HG03457 (cell line): ENCODE data around the gene DERA.
A peak's percentile ranks its signal among the peaks of the same experiment; 100 is the strongest.
"Not testable (repeated sequence)": the region's sequence is repeated elsewhere in the genome, so short reads cannot be mapped to it uniquely, and the experiment has no call there.

Experiments
- ATAC-seq: cut with Tn5 transposase; IDR thresholded peaks from one replicate; pipeline ENCODE4 v1.9.1; 2021; ENCODE audit warnings: moderate number of reproducible peaks; ENCODE audit not compliant: unreplicated experiment

DERA gene

DNA sequence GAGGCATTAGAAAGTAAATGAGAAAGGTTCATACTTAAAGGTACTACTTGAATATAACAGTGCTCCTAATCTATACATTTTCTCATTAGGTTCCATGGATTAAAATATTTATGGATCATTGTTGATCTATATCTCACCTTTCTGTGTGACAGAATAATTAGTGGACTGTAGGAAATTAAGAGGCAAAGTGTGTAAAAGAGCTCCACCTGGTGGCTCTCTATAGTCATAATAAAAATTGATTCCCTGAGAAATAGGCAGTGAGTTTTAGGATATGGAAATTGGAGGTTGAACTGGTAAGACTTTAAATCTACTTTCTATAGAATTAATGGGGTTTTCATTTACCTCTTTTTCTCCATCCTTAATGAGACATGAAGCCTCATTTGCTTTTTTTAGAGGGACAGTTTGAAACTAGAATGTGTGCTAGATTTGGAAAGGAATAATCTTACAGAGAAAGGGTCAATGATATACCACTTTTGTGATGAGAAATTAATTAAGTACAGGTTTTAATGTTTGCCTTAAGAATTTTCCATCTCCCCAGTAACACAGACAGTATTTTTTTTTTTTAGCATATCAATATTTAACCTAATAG is 11.8 kb upstream of the DERA start:
- ATAC-seq = no peak

DNA sequence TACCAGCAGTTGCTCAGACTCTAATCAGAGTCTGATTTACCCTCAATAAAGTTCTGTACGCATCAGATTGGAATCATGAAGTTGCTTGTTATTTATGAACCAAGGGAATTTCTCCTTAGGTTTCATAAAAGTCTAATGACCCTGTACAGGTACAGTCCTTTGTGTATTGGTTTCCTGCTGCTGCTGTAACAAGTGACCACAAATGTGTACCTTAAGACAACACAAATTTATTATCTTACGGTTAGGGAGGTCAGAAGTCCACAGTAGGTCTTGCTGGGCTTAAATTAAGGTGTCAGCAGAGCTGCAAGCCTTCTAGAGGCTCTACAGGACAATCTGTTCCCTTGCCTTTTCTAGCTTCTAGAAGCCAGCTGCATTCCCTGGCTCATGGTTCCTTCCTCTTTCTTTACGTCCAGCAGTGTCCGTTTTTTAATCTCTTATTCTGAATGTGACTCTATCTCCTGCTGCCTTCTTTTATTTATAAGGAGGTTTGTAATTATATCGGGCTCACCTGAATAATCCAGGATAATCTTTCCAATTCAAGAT is 6.7 kb upstream of the DERA start:
- no peak for ATAC-seq

DNA sequence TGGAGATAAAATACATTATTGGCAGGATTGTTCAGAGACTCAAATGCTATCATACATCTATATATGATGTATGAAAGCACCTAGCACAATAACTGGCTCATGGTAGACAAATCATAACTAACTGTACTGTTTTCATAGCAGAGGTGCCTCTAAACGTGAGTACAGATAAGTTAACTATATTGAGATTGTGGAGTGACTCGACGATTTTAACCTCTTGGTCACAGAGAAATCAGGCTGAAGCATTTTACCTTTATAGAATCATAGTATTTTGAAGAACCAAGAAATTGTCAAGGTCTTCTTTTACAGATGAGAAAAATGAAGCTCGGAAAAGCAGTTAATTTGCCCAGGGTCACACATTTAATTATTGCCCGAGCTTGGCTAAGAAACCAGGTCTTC is 666 bp upstream of the DERA start:
- no peak for ATAC-seq

DNA sequence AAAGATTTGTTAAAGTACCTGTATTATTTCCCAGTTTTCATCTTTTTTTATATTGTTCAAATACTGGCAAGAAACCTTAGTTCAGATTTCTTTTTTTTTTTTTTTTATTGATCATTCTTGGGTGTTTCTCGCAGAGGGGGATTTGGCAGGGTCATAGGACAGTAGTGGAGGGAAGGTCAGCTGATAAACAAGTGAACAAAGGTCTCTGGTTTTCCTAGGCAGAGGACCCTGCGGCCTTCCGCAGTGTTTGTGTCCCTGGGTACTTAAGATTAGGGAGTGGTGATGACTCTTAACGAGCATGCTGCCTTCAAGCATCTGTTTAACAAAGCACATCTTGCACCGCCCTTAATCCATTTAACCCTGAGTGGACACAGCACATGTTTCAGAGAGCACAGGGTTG is 799 bp downstream of the DERA start:
- ATAC-seq = not testable (repeated sequence)

DNA sequence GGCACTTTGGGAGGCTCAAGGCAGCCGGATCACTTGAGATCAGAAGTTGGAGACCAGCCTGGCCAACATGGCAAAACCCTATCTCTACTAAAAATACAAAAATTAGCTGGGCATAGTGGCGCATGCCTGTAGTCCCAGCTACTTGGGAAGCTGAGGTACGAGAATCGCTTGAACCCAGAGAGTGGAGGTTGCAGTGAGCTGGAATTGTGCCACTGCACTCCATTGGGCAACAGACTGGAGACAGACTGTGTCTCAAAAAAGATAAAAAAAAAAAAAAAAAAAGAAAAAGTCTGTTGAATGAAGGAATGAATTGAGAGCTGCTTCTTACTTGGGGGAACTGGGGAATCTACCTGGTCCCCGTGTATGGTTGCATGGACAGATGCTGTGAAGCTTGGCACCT is 3.0 kb downstream of the DERA start:
- ATAC-seq = not testable (repeated sequence)

DNA sequence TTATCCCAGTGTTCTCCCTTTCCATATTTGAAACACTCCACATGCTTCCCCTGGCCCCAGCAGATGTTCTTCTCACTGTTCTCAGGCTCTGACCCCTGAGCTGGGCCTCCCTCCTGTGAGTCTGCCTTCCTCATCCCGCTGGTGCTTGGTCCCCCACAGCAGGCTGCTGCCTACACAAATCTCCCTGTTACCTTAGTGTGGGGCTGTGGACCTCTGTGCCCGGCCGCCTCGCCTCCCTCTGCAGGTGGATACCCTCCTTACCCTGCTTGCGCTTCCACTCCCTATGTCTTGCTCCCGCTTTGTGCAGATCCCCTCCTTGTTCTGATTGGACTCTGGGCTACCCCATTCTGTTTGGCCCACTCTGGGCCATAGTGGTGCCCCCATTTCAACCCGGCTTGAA is 6.9 kb downstream of the DERA start:
- no peak for ATAC-seq

DNA sequence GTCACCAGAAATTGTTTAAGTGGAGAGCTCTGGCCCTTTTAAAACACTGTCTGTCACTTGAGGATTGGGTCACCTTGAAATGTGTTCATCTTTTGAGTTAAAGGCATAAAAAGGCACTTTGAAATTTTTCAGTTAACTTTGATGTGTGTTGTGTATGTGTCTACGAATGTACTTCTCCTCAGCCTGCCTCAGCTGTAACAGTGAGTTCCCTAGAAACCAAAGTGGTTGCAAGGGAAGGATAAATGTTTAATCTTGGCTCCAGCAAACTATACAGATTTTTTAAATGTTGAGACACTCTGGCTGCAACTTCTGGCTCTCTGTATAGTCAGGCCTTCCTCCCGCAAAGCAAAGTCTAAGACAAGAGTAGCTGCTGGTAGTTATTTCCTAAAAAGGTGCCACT is 8.3 kb downstream of the DERA start:
- no peak for ATAC-seq

DNA sequence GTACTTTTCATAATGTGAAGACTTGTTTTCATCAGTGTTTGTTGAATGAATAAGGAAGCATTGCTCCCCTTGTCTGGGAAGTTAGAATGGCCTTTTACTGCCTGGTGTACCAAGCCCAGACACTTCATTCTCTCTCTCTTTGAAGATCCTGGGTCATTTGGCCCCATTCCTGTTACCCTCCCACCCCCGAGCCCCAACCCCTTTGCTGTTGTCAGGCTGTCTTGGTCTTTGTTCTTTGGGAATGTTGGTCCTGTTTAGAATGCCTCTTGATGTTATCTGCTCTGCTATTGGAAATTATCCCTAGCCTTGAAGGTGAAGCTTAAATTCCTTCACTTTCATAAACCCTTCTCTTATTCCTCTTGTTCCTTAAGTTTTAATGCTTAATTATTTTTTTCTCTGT is 13.8 kb downstream of the DERA start:
- ATAC-seq = no peak

DNA sequence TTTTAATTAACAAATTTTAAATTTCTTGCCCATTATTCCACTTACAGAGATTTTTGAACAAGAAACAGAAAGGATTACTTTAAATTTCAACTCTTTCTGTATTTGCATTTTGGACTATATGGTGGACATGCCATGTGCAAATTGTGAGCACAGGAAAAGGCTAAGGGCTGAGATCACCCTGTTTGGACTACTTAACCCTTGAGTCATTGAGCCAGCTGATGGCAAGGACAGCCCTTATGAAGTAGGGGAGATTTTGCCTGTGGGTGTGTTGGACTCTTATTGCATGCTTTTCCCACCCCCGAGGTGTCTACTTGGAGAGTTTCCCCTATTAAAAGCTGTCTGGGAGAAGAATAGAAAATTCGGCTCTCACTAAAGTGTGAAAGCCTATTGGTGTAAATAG is 17.2 kb downstream of the DERA start:
- ATAC-seq = no peak

DNA sequence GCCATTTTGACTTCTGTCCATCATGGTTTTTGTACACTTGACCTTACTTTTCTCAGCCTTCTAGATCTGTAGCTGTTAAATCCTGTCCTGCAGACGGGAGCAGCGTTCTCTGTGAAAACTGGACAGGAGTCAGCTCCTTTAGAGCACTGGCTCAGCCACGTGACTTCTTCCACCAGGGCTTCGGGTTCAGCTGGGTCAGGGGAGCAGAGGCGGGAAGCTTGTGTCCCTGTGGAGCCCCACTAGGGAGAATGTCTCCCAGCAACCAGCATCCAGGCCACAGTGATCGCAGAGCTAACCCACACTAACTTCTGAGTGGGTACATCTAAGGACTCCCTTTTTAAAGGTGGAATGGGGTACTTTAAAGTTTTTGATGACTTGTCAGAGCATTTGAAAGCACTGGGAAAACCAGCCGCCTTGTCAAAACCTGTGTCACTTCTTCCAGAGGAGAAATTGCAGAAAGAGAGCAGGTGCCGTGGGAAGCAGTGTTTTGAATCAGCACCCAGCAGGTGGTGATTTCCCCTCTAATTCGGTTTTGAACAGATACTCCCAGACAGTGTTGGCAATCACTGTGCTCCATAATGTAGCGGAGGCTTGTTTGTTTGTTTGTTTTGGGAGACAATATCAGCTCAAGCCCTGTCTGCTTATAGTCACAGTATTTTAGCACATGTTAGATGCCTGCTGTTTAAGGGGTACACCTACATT is 17.9 kb downstream of the DERA start:
- ATAC-seq = no peak

DNA sequence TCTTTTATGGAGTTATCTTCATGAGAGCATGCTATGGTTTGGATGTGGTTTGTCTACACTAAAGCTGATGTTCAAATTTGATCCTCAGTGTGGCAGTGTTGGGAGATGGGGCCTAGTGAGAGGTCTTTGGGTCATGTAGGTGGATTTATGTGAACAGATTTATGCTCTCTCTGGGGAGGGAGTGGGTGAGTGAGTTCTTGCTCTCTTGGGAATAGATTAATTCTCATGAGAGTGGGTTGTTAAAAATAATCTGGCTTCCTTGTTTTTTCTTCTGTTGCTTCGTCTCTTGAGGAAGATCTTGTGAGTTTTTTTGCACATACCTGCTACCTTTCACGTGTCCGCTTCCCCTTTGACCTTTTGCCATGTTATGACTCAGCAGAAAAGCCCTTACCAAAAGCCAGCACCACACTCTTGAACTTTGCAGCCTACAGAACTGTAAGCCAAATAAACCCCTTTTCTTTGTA is 20.5 kb downstream of the DERA start:
- ATAC-seq = peak; percentile 62

DNA sequence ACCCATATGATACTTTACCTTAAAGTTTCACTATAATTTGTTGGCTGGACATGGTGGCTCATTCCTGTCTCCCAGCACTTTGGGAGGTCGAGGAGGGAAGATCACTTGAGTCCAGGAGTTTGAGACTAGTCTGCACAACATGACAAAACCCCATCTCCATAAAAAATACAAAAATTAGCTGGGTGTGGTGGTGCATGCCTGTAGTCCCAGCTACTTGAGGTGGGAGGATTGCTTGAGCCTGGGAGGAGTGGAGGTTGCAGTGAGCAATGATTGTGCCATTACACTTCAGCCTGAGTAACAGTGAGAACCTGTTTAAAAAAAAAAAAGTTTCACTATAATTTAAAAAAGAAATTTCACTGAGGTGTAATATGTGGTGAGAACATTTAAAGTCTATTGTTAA is 21.2 kb downstream of the DERA start:
- ATAC-seq = no peak

DNA sequence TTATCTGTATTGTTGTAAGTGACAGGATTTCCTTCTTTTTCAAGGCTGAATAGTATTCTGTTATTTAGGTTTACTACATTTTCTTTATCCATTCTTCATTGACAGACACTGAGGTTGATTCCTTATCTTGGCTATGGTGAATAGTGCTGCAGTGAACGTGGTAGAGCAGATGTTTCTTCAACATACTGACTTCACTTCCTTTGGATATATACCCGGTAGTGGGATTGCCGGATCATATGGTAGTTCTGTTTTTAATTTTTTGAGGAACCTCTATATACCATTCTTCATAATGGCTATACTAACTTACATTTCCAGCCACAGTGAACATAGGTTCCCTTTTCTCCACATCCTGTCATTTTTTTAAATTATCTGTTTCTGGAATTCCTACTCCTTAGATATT is 21.8 kb downstream of the DERA start:
- ATAC-seq = no peak

DNA sequence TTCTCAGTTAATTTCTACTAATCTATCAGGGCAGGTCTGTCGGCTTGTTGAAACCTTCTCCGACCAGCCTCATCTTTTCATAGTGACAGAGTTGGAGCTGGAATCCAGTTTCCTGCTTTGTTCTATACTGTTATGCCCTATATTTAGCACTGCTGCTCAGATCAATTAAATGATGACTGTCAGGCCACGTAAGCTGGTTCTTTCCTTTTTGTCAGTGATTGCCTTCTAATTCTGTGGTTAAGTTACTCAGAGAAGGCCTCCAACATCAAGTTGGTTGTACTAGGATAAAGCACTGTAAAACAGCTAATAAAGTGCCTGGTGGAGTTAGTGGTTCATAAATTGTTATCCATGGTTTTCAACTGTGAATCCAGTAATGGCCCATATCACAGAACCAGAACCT is 22.6 kb downstream of the DERA start:
- ATAC-seq = no peak

DNA sequence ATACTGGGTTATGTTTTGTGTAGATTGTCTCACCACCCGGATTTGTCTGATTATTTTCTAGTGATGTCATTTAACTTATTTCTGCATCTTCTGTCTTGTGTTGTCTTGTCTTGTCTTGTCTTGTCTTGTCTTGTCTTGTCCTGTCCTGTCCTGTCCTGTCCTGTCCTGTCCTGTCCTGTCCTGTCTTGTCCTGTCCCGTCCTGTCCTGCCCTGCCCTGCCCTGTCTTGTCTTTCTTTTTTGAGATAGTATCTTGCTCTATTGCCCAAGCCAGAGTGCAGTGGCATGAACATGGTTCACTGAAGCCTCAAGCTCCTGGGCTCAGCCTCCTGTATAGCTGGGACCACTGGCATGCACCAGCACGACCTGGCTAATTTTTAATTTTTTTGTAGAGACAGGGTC is 25.6 kb downstream of the DERA start:
- ATAC-seq = no peak

DNA sequence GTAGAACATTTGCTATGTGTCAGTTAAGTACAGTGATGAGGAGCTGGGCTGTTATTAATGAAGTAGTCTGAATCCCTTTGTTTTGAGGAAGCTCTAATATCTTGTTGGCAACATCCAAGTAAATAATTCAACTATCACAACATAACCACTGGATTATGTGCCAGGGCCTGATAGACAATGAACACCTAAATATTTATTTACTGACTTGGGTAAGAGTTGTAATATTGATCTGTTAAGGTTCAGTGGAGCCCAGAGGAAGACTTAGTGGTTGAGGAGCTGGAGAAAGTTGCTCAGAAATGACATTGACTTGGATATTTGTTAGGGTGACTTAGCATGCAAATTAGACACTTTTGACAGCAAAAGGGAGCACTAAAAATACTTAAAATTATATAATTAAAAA is 26.8 kb downstream of the DERA start:
- no peak for ATAC-seq

DNA sequence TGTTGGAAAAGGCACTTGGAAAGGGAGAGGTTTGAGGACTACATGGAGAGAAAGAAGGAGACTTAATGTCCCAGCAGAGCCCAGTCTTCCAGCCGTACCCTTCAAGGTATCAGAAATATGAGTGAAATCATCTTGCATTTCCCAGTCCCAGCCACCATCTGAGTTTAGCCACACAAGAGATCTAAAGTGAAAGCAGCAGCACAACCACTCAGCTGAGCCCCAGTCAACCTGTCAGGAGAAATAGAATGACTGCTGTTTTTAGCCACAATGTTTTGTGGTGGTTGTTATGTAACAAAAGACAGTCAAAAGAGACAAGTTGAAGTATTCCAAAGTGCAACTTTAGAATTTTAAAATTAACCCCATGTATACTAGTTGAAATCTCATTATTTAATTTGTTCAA is 28.0 kb downstream of the DERA start:
- no peak for ATAC-seq

DNA sequence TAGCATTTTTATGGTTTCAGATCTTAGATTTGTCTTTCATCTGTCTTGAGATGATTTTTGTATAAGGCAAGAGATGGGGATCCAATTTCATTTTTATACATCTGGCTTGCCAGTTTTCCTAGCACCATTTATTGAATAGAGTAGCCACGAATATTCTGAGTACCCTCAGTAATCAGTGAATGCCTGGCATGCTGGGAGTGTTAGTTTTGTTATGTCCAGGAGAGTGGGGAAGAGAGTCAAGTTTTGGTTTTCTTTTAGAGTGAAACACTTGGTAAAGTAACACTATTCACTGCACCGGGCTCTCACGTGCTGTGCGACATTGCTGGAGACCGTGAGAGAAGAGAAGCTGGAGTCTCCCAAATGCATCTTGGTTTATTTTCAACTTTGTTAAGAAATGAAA is 31.3 kb downstream of the DERA start:
- no peak for ATAC-seq

DNA sequence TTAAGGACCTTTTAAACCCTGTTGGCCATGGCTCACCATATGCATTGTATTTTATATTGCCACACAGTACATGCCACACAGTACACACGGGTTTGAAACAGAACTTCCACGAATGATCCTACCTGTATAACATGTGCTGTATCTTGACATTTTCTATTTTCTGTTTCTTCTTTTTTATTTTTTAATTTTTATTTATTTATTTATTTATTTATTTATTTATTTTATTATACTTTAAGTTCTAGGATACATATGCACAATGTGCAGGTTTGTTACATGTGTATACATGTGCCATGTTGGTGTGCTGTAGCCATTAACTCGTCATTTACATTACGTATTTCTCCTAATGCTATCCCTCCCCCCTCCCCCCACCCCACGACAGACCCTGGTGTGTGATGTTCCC is 32.4 kb downstream of the DERA start:
- not testable (repeated sequence) for ATAC-seq

DNA sequence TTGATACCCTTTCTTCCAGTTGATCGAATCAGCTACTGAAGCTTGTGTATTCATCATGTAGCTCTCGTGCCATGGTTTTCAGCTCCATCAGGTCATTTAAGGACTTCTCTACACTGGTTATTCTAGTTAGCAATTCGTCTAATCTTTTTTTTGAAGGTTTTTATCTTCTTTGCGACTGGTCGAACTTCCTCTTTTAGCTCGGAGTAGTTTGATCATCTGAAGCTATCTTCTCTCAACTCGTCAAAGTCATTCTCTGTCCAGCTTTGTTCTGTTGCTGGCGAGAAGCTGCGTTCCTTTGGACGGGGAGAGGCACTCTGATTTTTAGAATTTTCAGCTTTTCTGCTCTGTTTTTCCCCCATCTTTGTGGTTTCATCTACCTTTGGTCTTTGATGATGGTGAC is 37.3 kb downstream of the DERA start:
- not testable (repeated sequence) for ATAC-seq

DNA sequence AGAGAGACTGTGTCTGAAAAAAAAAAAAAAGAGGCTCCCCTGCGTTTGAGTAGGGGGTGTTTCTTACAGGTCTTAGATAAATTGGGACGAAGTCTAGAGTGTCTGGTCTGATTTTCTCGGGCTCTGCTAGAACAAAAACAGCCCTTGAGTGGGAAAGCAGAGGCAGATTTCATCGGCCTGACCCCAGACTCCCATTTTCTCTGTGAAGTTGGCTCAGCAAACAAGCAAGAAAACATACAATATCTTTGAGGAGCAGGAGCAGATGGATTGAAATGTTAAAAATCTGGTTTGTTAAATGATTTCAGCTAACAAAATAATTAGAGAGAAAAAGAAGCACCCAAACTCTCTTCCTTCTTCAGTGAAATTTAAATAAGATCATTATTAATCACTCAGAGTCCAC is 44.1 kb downstream of the DERA start:
- ATAC-seq = no peak

DNA sequence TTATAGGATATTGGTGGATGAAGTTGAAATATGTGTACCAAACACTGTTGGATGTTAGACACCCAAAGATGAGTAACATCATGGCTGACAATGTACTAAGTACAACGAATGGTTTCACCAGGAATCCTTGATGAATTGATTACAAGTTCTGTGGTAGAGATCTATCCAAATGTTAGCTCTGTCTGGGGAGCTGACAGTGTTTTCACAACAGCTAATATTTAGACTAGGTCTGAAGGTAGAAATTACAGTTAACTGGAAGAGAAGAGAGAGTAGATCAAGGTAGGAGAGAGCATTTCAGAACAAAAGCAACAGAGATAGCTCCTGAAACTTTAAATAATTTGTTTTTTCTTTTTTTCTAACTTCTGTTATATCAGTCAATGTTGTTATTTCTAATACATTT is 44.9 kb downstream of the DERA start:
- ATAC-seq = no peak
